Neuronal stem cell (in vitro differentiated cells): ENCODE measurements around the gene ABCB8.

Source experiments
- DNase-seq: peaks from one replicate; pipeline ENCODE4 v3.0.0-alpha.2; 2013; ENCODE audit warnings: low spot score
- H2AFZ ChIP-seq: one replicate; pipeline ENCODE4 v1.6.1; 2013; ENCODE audit warnings: mild to moderate bottlenecking, low read length, inconsistent platforms
- H2AK5ac ChIP-seq: 2 replicates; pipeline ENCODE4 v1.6.1; 2013; ENCODE audit warnings: low read depth, mild to moderate bottlenecking, inconsistent platforms, low read length, moderate library complexity, mixed read lengths
- H2BK120ac ChIP-seq: 2 replicates; pipeline ENCODE4 v1.6.1; 2013; ENCODE audit warnings: low read depth, mild to moderate bottlenecking, inconsistent platforms, low read length, moderate library complexity, mixed read lengths
- H2BK12ac ChIP-seq: one replicate; pipeline ENCODE4 v1.6.1; 2013; ENCODE audit warnings: low read length, inconsistent platforms
- H2BK15ac ChIP-seq: 2 replicates; pipeline ENCODE4 v1.6.1; 2013; ENCODE audit warnings: mild to moderate bottlenecking, low read length, inconsistent platforms, mixed read lengths
- H2BK5ac ChIP-seq: one replicate; pipeline ENCODE4 v1.6.1; 2013; ENCODE audit warnings: inconsistent platforms, mild to moderate bottlenecking, low read length, moderate library complexity
- H3K14ac ChIP-seq: one replicate; pipeline ENCODE4 v1.6.1; 2013; ENCODE audit warnings: low read length, inconsistent platforms
- H3K18ac ChIP-seq: 2 replicates; pipeline ENCODE4 v1.6.1; 2013; ENCODE audit warnings: low read length, inconsistent platforms
- H3K23ac ChIP-seq: 2 replicates; pipeline ENCODE4 v1.6.1; 2013; ENCODE audit warnings: low read depth, mild to moderate bottlenecking, mixed read lengths, low read length, inconsistent platforms; ENCODE audit not compliant: poor library complexity
- H3K27ac ChIP-seq: replicated peaks from 3 replicates; pipeline ENCODE4 v1.5.1; 2013; ENCODE audit warnings: low read length, inconsistent platforms
- H3K27me3 ChIP-seq, 3 experiments: 2 replicates each; pipeline ENCODE4 v1.6.1; 2013; ENCODE audit warnings: low read length in 3 of 3, mild to moderate bottlenecking in 2 of 3, inconsistent platforms in 1 of 3, low read depth in 1 of 3, mixed read lengths in 1 of 3, moderate library complexity in 1 of 3; ENCODE audit not compliant: control insufficient read depth in 3 of 3, insufficient read depth in 3 of 3
- H3K36me3 ChIP-seq, 2 donors: replicated peaks in 1 of 2; 2 replicates each; pipeline ENCODE4 v1.6.1; 2013; ENCODE audit warnings: low read length in 2 of 2; ENCODE audit not compliant: control insufficient read depth in 2 of 2, insufficient read depth in 2 of 2
- H3K4ac ChIP-seq: 2 replicates; pipeline ENCODE4 v1.6.1; 2013; ENCODE audit warnings: inconsistent platforms, mild to moderate bottlenecking, low read length, moderate library complexity
- H3K4me1 ChIP-seq, 2 donors: 1 replicate in 1 of 2; 2 replicates in 1 of 2; pipeline ENCODE4 v1.6.1; 2013; ENCODE audit warnings: low read length in 2 of 2, low read depth in 1 of 2; ENCODE audit not compliant: control insufficient read depth in 2 of 2, insufficient read depth in 1 of 2
- H3K4me2 ChIP-seq: one replicate; pipeline ENCODE4 v1.6.1; 2013; ENCODE audit warnings: mild to moderate bottlenecking, low read length, inconsistent platforms; ENCODE audit not compliant: insufficient read depth, poor library complexity, severe bottlenecking
- H3K4me3 ChIP-seq, 2 donors: 2 replicates each; pipeline ENCODE4 v1.5.1; 2013; ENCODE audit warnings: low read length in 2 of 2, mild to moderate bottlenecking in 2 of 2, inconsistent platforms in 1 of 2, moderate library complexity in 1 of 2
- H3K79me1 ChIP-seq: one replicate; pipeline ENCODE4 v1.6.1; 2013; ENCODE audit warnings: low read depth, mild to moderate bottlenecking, inconsistent platforms, low read length, moderate library complexity
- H3K9ac ChIP-seq: one replicate; pipeline ENCODE4 v1.6.1; 2013; ENCODE audit warnings: mild to moderate bottlenecking, low read depth, low read length, inconsistent platforms; ENCODE audit not compliant: poor library complexity
- H3K9me3 ChIP-seq, 2 donors: replicated peaks in 1 of 2; 2 replicates each; pipeline versions ENCODE3 to v1.6.1; 2013; ENCODE audit warnings: low read length in 2 of 2, mild to moderate bottlenecking in 2 of 2, inconsistent platforms in 1 of 2, low read depth in 1 of 2, mixed read lengths in 1 of 2, moderate library complexity in 1 of 2; ENCODE audit not compliant: control insufficient read depth in 2 of 2, insufficient read depth in 1 of 2
- H4K8ac ChIP-seq: one replicate; pipeline ENCODE4 v1.6.1; 2013; ENCODE audit warnings: low read depth, mild to moderate bottlenecking, inconsistent platforms, low read length, moderate library complexity
- H4K91ac ChIP-seq: one replicate; pipeline ENCODE4 v1.6.1; 2013; ENCODE audit warnings: low read length, low read depth, mild to moderate bottlenecking, inconsistent platforms; ENCODE audit not compliant: poor library complexity
- WGBS, 2 donors: extraction: QIAGEN DNeasy Blood & Tissue Kit; methylation state at CpG; one replicate each; pipeline ENCODE4 v1.1.7; 2013; ENCODE audit warnings: missing lambda C conversion rate in 2 of 2, mixed read lengths in 1 of 2; ENCODE audit not compliant: insufficient read length in 2 of 2, insufficient replicate concordance in 1 of 2; ENCODE audit errors: extremely low coverage in 2 of 2; 5-methylcytosine and 5-hydroxymethylcytosine counted together

The ABCB8 gene

GRCh38 chr7:151085691-151086620 lies 57.7 kb downstream of the ABCB8 start, which contains the start of gene AGAP3:
AGAP3 (plus strand) TSS chr7:151086475; CDS start chr7:151086742, 267 bp downstream.
- peak within 1 kb of the TSS; percentile 95 for H3K27ac ChIP-seq
- H3K4me3 ChIP-seq = peak within 1 kb of the TSS; percentile 90 to 95
- H2BK5ac ChIP-seq = peak within 1 kb of the TSS; percentile 68
- peaks cover 0 to 24% of the 10 kb centered on the region in 2 donors for H3K36me3 ChIP-seq
- no peaks in the 10 kb centered on the region for H3K9me3 ChIP-seq
- H4K8ac ChIP-seq = no peak within 1 kb of the TSS
- peak within 1 kb of the TSS; percentile 100 for H3K4me2 ChIP-seq
- no peak within 1 kb of the TSS for H2BK12ac ChIP-seq
- H3K27me3 ChIP-seq = peaks cover 0 to 6% (median 0%) of the 10 kb centered on the region in 3 experiments
- WGBS, 2 donors = no CpG with 5 or more reads among the region's 84 CpGs
- peaks cover 16% of the 10 kb centered on the region for H3K79me1 ChIP-seq
- peak within 1 kb of the TSS; percentile 79 for H2AK5ac ChIP-seq
- H3K4ac ChIP-seq = no peak within 1 kb of the TSS
- peaks cover 42 to 43% of the 10 kb centered on the region in 2 donors for H3K4me1 ChIP-seq
- H3K14ac ChIP-seq = peak within 1 kb of the TSS; percentile 50
- peak within 1 kb of the TSS; percentile 97 for H3K9ac ChIP-seq
- H2BK15ac ChIP-seq = peak within 1 kb of the TSS; percentile 34
- H2BK120ac ChIP-seq = peak within 1 kb of the TSS; percentile 38
- peak within 1 kb of the TSS; percentile 99 for H2AFZ ChIP-seq
- peak within 1 kb of the TSS; percentile 95 for H3K23ac ChIP-seq
- DNase-seq = peak; percentile 85
- peak within 1 kb of the TSS; percentile 99 for H3K18ac ChIP-seq
- H4K91ac ChIP-seq = peak within 1 kb of the TSS; percentile 38

DNA sequence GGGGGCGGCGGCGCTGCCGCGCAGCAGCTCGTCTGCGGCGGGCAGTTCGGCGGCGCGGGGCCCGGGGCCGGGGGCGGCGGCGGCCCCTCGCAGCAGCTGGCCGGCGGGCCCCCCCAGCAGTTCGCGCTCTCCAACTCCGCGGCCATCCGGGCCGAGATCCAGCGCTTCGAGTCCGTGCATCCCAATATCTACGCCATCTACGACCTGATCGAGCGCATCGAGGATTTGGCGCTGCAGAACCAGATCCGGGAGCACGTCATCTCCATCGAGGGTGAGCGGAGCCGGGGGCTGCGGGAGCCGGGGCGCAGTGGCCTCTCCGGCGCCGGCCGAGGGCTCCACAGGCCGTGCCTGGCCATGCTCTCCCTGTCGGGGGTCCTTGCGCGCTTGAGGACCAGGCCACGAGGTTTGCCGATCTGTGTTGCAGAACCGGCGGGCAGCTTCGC lies 58.6 kb downstream of the ABCB8 start:
- Histone ChIP-seq H2AK5ac (peak overlapping the region; percentile 79), H3K27me3 (peaks cover 0 to 6% (median 0%) of the 10 kb centered on the region in 3 experiments), H3K9ac (peak overlapping the region; percentile 97), H3K9me3 (no peaks in the 10 kb centered on the region), H3K4me1 (peaks cover 37% of the 10 kb centered on the region in 2 donors), H3K27ac (peak overlapping the region; percentile 87), H2BK12ac (no peak overlapping the region), H3K79me1 (peaks cover 18% of the 10 kb centered on the region), H2BK120ac (peak overlapping the region; percentile 26), H2BK5ac (peak overlapping the region; percentile 68), H3K4ac (no peak overlapping the region), H4K8ac (no peak overlapping the region), H3K18ac (peak overlapping the region; percentile 98), H3K4me2 (peak overlapping the region; percentile 97), H3K23ac (peak overlapping the region; percentile 95), H2BK15ac (peak overlapping the region; percentile 34), H3K14ac (peak overlapping the region; percentile 50), H4K91ac (peak overlapping the region; percentile 38), H3K36me3 (peaks cover 0 to 26% of the 10 kb centered on the region in 2 donors), H2AFZ (peak overlapping the region; percentile 68), H3K4me3 (peak overlapping the region; percentile 90 to 95)
- WGBS, 2 donors = no CpG with 5 or more reads among the region's 56 CpGs
- DNase-seq = no peak

GRCh38 chr7:151087245-151088018 lies 59.2 kb downstream of the ABCB8 start:
- WGBS, 2 donors = no CpG with 5 or more reads among the region's 70 CpGs
- Histone ChIP-seq H3K36me3 (peaks cover 2 to 29% of the 10 kb centered on the region in 2 donors), H2AK5ac (peak overlapping the region; percentile 79), H3K4me3 (peak overlapping the region; percentile 90 to 95), H3K4me1 (peaks cover 31 to 34% of the 10 kb centered on the region in 2 donors), H2BK5ac (peak overlapping the region; percentile 68), H2AFZ (peak overlapping the region; percentile 68), H2BK120ac (peak overlapping the region; percentile 26), H3K4me2 (peak overlapping the region; percentile 97), H3K14ac (peak overlapping the region; percentile 50), H3K4ac (no peak overlapping the region), H3K18ac (peak overlapping the region; percentile 98), H3K27ac (no peak overlapping the region), H3K27me3 (peaks cover 0 to 6% (median 0%) of the 10 kb centered on the region in 3 experiments), H3K79me1 (peaks cover 17% of the 10 kb centered on the region), H2BK15ac (peak overlapping the region; percentile 34), H3K9ac (peak overlapping the region; percentile 97), H2BK12ac (no peak overlapping the region), H4K8ac (no peak overlapping the region), H4K91ac (peak overlapping the region; percentile 38), H3K23ac (peak overlapping the region; percentile 95), H3K9me3 (no peaks in the 10 kb centered on the region)
- DNase-seq = no peak
